Motor neuron (in vitro differentiated cells): ENCODE results near the gene CZIB. TPM values are rescaled to one million over a fixed set of nuclear protein-coding genes. Genes with fewer than 3 reads are reported as not detected.
"Not testable (repeated sequence)": the region's sequence is repeated elsewhere in the genome, so short reads cannot be mapped to it uniquely, and the experiment has no call there.

Experiments
- ATAC-seq, 8 experiments: fragments of 200-7000 bp; cut with Tn5 transposase; replicated peaks in 6 of 8; 2 replicates each; pipeline ENCODE4 v1.8.0; 2021; ENCODE audit warnings: mild to moderate bottlenecking in 8 of 8, moderate library complexity in 8 of 8
- H3K27ac ChIP-seq, 2 donors: fragments of 250-450 bp; sonication (Bioruptor Pico); 2 replicates each; pipeline ENCODE4 v1.9.0; 2021; ENCODE audit warnings: antibody characterized with exemption in 2 of 2, mild to moderate bottlenecking in 2 of 2, moderate library complexity in 1 of 2
- H3K4me1 ChIP-seq, 2 donors: fragments of 250-450 bp; sonication (Bioruptor Pico); replicated peaks in 1 of 2; 2 replicates each; pipeline ENCODE4 v1.6.1; 2021; ENCODE audit warnings: antibody characterized with exemption in 2 of 2, mild to moderate bottlenecking in 2 of 2, moderate library complexity in 1 of 2
- H3K4me3 ChIP-seq, 5 donors: fragments of 250-450 bp; sonication (Bioruptor Pico); 2 replicates each; pipeline ENCODE4 v1.9.0; 2021; ENCODE audit warnings: antibody characterized with exemption in 5 of 5, mild to moderate bottlenecking in 5 of 5, moderate library complexity in 4 of 5
- WGBS, 10 experiments: fragments of 450-650 bp; shearing (Covaris generic); methylation state at CpG; one replicate each; pipeline ENCODE4 v1.0.0; 2022; 5-methylcytosine and 5-hydroxymethylcytosine counted together
- in situ Hi-C, 9 experiments: fragments of 400-800 bp; cut with MboI; loops; one replicate each; pipeline ENCODE4 v1.15.0; 2021; ENCODE audit warnings: low sequenced_read_pairs in 9 of 9, low pct_unique_long_range_greater_than_20kb in 2 of 9; ENCODE audit not compliant: unreplicated experiment in 9 of 9
- total RNA-seq, 8 experiments: library from RNA; unstranded; fragments of 300-600 nt; gene quantifications; 2 replicates each; pipeline versions ENCODE4 v1.2.3 to v1.2.4, GENCODE V29; 2022

CZIB gene
- total RNA-seq, 8 experiments from 2014 or later, result 44.2 to 76.7 (median 58.3) TPM

DNA sequence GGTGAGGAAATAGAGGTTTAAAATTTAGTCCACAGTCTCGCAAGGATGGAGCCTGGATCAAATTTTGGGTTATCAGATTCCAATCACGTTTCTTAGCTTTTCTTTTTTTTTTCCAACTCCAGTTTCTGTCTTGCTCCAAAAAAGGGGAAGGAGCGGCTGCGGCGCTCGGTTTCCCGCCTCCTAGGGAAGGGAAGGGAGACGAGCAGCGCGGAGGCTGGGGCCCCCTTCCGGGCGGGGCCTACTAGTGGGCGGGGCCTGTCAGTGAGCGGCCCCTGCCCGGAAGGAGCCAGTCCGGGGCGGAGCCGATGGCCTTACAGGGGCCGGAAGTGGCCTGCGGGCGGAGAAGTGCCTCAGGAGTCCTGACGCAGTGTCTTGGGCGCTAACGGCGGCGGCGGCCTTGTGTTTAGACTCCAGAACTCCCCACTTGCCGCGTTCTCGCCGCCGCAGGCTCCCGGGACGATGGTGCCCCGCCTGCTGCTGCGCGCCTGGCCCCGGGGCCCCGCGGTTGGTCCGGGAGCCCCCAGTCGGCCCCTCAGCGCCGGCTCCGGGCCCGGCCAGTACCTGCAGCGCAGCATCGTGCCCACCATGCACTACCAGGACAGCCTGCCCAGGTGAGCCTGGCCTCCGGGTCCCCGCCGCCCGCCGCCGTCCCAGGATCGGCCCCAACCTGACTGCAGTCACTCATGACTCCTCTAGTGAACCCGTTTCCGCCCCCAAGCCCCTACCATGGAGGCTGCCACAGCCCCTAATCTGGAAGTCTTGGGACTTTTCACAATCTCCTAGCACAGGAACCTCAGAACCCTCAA is 23.7 kb downstream of the CZIB start, which contains the start of gene CPT2:
TSS of gene CPT2 (plus strand) at position 340 of the 806 bp plus-strand sequence. CDS start at position 460, 120 bp downstream.
- peak within 1 kb of the TSS; percentile 61 to 73 for H3K27ac ChIP-seq
- peaks cover 10 to 13% of the 10 kb centered on the region in 2 donors for H3K4me1 ChIP-seq
- in situ Hi-C loops, result loop anchor here in 3 of 9 experiments (25.0 kb wide), 5 partner anchors 134 to 484 kb away; partner anchors contain the start of genes PODN (in 1 of the 3) and ZYG11B (in 1 of the 3)
- H3K4me3 ChIP-seq, result peak within 1 kb of the TSS; percentile 59 to 98 (median 79)
- ATAC-seq, result peak; percentile 88 to 99 (median 98)
- WGBS, 10 experiments, result 0 to 7% (median 1%) methylated on average over 1 to 23 of the region's 57 CpGs; no CpG with 5 or more reads in 2 of the 10 experiments

DNA sequence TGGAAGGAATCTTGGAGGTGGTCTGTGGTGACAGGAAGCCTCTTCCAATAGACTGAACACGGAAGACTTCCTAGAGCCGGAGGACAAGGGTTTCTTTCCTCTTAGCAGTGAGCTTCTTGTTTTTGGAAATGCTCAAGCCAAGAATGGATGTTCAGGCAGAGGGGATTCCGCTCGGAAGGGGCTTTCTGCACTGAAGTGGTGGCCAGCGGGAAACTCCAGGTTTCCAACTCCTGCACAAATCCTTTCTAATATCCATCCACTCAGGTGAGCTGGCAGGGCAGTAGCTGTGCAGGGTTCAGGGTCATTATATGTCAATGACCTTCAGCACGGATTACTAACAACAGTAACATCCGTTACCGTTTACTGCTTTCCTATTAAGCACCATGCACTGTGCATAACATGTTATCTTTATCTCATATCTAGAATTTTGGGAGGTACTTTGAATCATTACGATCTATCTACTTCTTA is 24.4 kb downstream of the CZIB start:
- in situ Hi-C loops, result loop anchor here in 3 of 9 experiments (25.0 kb wide), 5 partner anchors 134 to 484 kb away; partner anchors contain the start of genes PODN (in 1 of the 3) and ZYG11B (in 1 of the 3)
- WGBS, 10 experiments, result 0 to 60% (median 53%) methylated on average over 1 to 9 of the region's 9 CpGs; no CpG with 5 or more reads in 1 of the 10 experiments
- Histone ChIP-seq H3K4me1 (peaks cover 10 to 13% of the 10 kb centered on the region in 2 donors), H3K4me3 (peak overlapping the region; percentile 59 to 98 (median 79)), H3K27ac (no peak overlapping the region)
- ATAC-seq, result peak in 7 of 8 experiments; percentile 1 to 17 (median 4)

DNA sequence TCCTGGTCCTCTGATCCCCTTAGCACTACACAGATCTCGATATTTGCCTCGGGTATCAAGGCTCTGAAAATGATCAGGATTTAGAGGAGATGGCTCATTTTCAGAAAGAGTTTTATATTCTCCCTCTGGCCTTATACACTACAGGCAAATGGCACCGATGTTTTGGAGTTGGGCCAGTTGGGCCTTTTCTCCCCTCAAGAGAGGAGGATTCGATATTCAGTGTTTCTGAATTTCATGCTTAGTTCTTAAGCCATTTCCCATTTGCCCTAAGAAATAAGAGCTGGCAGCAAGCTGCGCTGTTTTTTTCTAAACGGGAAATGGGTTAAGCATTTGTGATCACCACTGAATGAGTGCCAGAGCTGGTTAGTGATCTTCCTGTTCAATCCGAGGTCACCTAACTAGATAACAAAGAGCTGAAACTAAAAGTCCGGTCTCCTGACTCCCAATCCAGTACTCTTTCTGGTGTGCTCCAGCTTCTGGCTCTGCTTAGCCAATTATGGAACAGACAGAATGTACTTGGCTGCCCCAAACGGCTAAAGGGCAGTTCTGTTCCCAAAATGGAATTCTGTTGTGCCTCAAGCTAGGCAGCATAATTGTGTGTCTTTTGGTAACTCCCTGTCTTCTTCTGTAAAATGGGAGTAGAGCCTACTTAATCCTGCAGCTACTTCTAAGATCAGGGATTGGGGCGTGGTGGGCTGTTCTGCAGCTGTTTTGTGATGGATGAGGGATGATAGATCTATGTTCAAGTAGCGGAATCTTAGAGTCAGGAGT is 25.0 kb downstream of the CZIB start:
- no peak for ATAC-seq
- WGBS, 10 experiments, result 20 to 98% (median 91%) methylated on average over 2 to 11 of the region's 11 CpGs
- H3K27ac ChIP-seq, result no peak overlapping the region
- peaks cover 10 to 13% of the 10 kb centered on the region in 2 donors for H3K4me1 ChIP-seq
- H3K4me3 ChIP-seq, result no peak overlapping the region
- in situ Hi-C loops, result loop anchor here in 3 of 9 experiments (25.0 kb wide), 5 partner anchors 133 to 483 kb away; partner anchors contain the start of genes PODN (in 1 of the 3) and ZYG11B (in 1 of the 3)

DNA sequence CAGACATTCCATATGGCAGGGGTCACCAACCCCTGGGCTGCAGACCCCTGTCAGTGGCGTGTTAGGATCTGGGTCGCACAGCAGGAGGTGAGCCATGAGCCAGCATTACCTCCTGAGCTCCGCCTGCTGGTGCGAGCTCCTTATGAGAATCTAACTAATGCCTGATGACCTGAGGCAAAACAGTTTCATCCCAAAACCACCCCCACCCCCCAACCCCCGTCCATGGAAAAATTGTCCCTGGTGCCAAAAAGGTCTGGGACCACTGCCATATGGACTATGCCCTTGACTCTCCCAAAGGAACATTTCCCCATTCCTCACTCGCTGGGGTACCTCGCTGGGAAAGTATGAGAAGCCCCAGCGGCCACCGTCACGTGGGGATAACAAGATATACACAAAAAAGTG is 30.2 kb downstream of the CZIB start:
- H3K27ac ChIP-seq, result no peak overlapping the region
- peaks cover 0 to 3% of the 10 kb centered on the region in 2 donors for H3K4me1 ChIP-seq
- WGBS, 10 experiments, result 50 to 94% (median 89%) methylated on average over 2 to 8 of the region's 10 CpGs; no CpG with 5 or more reads in 5 of the 10 experiments
- in situ Hi-C loops, result loop anchor here in 3 of 9 experiments (25.0 kb wide), 5 partner anchors 128 to 478 kb away; partner anchors contain the start of genes PODN (in 1 of the 3) and ZYG11B (in 1 of the 3)
- no peak overlapping the region for H3K4me3 ChIP-seq
- no peak for ATAC-seq

DNA sequence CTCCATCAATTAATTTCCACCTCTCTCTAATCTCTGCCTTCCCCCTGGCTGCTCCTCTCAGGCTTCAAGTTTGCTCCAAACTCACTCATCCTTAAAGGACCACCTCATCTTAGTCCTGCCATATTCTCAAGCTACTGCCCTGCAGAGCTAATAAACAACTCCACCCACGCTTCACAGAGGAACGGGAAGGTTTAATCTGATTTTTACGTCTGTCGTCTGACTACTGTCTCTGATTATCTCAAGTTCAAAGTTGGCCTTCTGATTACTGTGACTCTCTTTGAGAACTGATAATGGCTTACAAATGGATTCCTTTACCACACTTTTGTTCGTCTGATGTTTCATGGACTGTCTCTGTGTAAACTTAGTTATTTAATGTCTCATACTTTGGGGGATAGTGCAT is 31.4 kb downstream of the CZIB start:
- in situ Hi-C loops, result loop anchor here in 3 of 9 experiments (25.0 kb wide), 5 partner anchors 127 to 477 kb away; partner anchors contain the start of genes PODN (in 1 of the 3) and ZYG11B (in 1 of the 3)
- Histone ChIP-seq H3K4me1 (peaks cover 0 to 3% of the 10 kb centered on the region in 2 donors), H3K4me3 (no peak overlapping the region), H3K27ac (no peak overlapping the region)
- ATAC-seq, result no peak
- 9 to 100% (median 70%) methylated on average over 1 to 5 of the region's 5 CpGs; no CpG with 5 or more reads in 1 of the 10 experiments for WGBS, 10 experiments

DNA sequence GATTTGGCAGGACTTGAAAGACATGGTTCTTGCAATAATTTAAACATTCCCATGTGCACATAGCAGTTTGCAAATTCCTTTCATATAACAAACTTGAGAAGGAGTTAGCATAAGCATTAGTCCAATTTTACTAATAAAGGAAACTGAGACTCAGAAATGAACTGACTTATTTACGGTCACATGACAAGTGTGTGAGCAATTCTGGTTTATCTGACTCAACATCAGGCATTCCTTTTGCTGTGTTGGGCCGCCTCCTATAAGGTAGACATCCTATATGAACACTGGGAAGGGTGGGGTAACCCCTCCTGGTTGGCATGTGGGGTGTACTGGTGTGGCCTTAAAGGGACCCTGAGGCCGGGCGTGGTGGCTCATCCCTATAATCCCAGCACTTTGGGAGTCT is 32.3 kb downstream of the CZIB start:
- ATAC-seq, result no peak
- Histone ChIP-seq H3K4me3 (no peak overlapping the region), H3K27ac (no peak overlapping the region), H3K4me1 (peaks cover 0 to 3% of the 10 kb centered on the region in 2 donors)
- WGBS, 10 experiments, result 0 to 100% (median 75%) methylated on average over 1 to 4 of the region's 4 CpGs; no CpG with 5 or more reads in 2 of the 10 experiments
- in situ Hi-C loops, result loop anchor here in 3 of 9 experiments (25.0 kb wide), 5 partner anchors 126 to 476 kb away; partner anchors contain the start of genes PODN (in 1 of the 3) and ZYG11B (in 1 of the 3)

DNA sequence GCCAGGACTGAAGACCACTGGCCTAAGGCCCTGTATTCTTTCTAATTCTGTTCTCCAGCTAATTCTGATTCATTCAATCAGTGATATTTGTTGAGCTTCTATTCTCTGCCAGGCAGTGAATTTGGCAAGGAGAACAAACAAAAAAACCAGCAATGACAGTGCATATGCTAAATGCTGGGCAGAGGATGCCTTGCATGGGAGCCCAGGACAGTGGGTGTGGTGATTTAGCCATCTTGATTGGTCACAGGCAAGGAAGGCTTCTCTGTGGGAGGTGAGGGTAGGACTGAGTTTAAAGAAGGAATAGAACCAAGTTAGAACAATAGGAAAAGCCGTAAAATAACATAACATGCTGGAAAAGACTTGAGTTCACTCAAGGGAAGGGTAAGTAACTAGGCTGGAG is 33.0 kb downstream of the CZIB start:
- H3K27ac ChIP-seq, result no peak overlapping the region
- in situ Hi-C loops, result loop anchor here in 3 of 9 experiments (25.0 kb wide), 5 partner anchors 125 to 475 kb away; partner anchors contain the start of genes PODN (in 1 of the 3) and ZYG11B (in 1 of the 3)
- WGBS, 10 experiments, result 0 to 80% (median 43%) methylated on average over 1 of the region's 1 CpG
- H3K4me1 ChIP-seq, result peaks cover 0 to 3% of the 10 kb centered on the region in 2 donors
- no peak overlapping the region for H3K4me3 ChIP-seq
- peak in 3 of 8 experiments; percentile 71 to 87 (median 79) for ATAC-seq

DNA sequence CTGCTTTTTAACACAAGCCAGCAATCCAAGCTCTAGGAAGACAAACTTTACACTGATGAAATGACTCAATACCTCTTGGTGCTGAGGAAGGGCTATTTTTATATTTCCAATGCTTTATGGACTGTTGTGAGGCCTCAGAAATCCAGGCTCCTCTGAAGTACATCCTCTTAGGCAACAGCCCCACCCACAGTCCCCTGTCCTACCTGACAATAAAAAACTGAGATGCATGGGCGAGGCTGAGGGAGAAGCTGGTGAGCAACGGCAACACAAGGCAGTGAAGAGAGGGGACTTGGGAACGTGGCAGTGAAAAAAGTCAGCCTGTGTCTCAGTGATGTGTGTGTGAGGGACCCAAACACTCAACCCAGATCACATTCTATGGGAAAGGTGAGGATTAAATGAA is 33.9 kb downstream of the CZIB start:
- H3K4me3 ChIP-seq, result no peak overlapping the region
- 40 to 83% (median 59%) methylated on average over 1 to 3 of the region's 3 CpGs; no CpG with 5 or more reads in 3 of the 10 experiments for WGBS, 10 experiments
- peaks cover 0 to 3% of the 10 kb centered on the region in 2 donors for H3K4me1 ChIP-seq
- no peak overlapping the region for H3K27ac ChIP-seq
- no peak for ATAC-seq
- in situ Hi-C loops, result loop anchor here in 3 of 9 experiments (25.0 kb wide), 5 partner anchors 124 to 474 kb away; partner anchors contain the start of genes PODN (in 1 of the 3) and ZYG11B (in 1 of the 3)

DNA sequence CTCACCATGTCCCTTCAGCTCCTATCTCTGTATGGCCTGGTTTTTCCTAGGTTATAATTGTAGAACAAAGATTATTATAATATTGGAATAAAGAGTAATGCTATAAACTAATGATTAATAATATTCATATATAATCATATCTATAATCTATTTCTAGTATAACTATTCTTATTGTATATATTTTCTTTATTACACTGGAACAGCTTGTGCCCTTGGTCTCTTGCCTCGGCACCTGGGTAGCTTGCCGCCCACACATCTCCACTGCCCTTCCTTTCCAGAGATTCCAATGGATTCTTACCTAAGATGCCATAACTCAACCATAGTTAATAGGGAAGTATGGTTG is 34.5 kb downstream of the CZIB start:
- in situ Hi-C loops, result loop anchor here in 3 of 9 experiments (25.0 kb wide), 5 partner anchors 124 to 474 kb away; partner anchors contain the start of genes PODN (in 1 of the 3) and ZYG11B (in 1 of the 3)
- 75% methylated on average over 2 of the region's 2 CpGs; no CpG with 5 or more reads in 9 of the 10 experiments for WGBS, 10 experiments

DNA sequence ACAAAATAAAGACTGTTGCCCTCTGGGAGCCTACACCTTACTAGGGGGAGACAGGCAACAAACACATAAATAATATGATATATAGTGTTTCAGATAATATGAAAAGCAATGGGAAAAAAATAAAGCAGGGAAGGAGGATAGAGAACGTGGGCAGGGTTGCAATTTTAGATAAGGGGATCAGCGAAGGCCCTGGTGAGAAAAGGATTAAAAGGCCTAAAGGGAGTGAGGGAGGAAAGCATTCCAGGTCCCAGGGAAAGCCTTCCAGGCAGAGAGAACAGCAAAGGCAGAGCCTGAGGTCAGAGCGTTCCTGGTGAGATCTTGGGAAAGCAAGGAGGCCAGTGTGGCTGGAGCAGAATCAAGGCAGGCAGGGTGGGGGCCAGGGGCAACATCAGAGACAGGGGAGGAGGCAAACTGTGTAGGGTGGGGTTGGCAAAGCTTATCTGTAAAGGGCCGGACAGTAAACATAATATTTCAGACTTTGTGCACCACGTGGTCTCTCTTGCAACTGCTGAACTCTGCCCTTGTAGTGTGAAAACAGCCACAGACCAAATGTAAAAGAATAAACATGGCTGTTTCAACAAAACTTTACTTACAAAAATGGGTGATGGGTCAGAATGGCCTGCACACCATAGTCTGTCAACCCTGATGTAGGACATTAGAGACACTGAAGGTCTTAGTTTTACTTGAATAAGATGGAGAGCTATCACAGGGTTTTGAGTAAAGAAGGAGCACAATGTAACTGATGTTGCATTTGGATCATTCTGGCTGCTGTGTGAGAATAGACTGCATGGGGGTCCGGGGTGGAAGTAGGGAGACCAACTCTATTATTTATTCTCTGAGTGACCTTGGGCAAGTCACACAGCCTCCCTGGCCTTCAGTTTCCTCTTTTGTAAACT is 37.1 kb downstream of the CZIB start:
- in situ Hi-C loops, result loop anchor here in 3 of 9 experiments (25.0 kb wide), 5 partner anchors 121 to 471 kb away; partner anchors contain the start of genes PODN (in 1 of the 3) and ZYG11B (in 1 of the 3)
- peaks cover 0 to 3% of the 10 kb centered on the region in 2 donors for H3K4me1 ChIP-seq
- H3K27ac ChIP-seq, result no peak overlapping the region
- WGBS, 10 experiments, result 28 to 88% (median 61%) methylated on average over 2 to 6 of the region's 6 CpGs
- H3K4me3 ChIP-seq, result no peak overlapping the region
- peak in 2 of 8 experiments; percentile 14 to 36 for ATAC-seq

More for the DNA sequence above, 34.5 kb downstream of the CZIB start:
- H3K27ac ChIP-seq, H3K4me1 ChIP-seq, ATAC-seq, H3K4me3 ChIP-seq: not testable (repeated sequence)

DNA sequence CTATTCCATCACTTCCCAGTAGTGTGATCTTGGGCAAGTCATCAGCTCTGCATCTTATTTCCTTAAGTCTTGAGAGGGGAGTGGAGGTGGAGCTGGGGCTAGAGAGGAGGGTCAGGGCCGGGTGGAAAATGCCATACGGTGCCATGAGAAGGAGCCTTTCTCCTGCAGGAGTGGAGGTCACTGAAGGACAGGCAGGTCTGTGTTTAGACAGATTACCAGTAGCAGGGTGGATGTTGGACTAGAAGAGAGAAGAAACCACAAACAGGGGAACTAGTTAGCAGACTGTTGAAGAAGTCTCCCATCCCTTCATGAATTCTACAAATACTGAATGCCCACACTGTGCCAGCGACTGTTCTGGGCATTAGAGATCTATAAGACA is 37.7 kb downstream of the CZIB start:
- Histone ChIP-seq H3K4me1 (peaks cover 0 to 3% of the 10 kb centered on the region in 2 donors), H3K27ac (no peak overlapping the region), H3K4me3 (no peak overlapping the region)
- WGBS, 10 experiments, result 57 to 100% (median 81%) methylated on average over 1 to 3 of the region's 3 CpGs; no CpG with 5 or more reads in 3 of the 10 experiments
- no peak for ATAC-seq
- in situ Hi-C loops, result loop anchor here in 3 of 9 experiments (25.0 kb wide), 5 partner anchors 120 to 470 kb away; partner anchors contain the start of genes PODN (in 1 of the 3) and ZYG11B (in 1 of the 3)
